ENCODE measurements around the gene ZC3H14.

DNA sequence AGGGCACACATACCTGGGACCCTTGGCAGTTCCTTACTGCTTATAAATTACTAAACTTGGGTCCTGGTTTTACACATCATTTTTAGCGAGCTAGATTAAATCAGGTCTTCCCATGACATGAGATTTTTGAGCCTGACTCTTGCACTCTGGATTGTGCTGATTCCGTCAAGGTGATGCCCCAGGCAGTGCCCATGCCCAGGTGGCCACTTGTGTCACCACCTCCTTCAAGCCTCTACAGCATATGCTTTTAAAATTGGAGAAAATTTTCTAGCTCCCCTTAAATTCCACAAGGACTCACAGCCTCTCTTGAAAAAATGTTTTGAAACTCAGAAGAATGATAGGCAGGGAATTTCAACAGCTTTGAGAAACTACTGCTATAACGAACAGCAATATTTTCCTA lies 17.6 kb upstream of the ZC3H14 start:
- TF ChIP-seq, protein P1, sequence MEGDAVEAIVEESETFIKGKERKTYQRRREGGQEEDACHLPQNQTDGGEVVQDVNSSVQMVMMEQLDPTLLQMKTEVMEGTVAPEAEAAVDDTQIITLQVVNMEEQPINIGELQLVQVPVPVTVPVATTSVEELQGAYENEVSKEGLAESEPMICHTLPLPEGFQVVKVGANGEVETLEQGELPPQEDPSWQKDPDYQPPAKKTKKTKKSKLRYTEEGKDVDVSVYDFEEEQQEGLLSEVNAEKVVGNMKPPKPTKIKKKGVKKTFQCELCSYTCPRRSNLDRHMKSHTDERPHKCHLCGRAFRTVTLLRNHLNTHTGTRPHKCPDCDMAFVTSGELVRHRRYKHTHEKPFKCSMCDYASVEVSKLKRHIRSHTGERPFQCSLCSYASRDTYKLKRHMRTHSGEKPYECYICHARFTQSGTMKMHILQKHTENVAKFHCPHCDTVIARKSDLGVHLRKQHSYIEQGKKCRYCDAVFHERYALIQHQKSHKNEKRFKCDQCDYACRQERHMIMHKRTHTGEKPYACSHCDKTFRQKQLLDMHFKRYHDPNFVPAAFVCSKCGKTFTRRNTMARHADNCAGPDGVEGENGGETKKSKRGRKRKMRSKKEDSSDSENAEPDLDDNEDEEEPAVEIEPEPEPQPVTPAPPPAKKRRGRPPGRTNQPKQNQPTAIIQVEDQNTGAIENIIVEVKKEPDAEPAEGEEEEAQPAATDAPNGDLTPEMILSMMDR (IDR thresholded peaks at IDR 0.05 in 4 of 5, conservative IDR thresholded peaks at IDR 0.05 in 1 of 5), result no peak
- TF ChIP-seq POLR2A (IDR thresholded peaks at IDR 0.05), result no peak
